ENCODE data around the gene NMNAT2.
"Not testable (repeated sequence)": the region's sequence is repeated elsewhere in the genome, so short reads cannot be mapped to it uniquely, and the experiment has no call there.

Gene NMNAT2

DNA sequence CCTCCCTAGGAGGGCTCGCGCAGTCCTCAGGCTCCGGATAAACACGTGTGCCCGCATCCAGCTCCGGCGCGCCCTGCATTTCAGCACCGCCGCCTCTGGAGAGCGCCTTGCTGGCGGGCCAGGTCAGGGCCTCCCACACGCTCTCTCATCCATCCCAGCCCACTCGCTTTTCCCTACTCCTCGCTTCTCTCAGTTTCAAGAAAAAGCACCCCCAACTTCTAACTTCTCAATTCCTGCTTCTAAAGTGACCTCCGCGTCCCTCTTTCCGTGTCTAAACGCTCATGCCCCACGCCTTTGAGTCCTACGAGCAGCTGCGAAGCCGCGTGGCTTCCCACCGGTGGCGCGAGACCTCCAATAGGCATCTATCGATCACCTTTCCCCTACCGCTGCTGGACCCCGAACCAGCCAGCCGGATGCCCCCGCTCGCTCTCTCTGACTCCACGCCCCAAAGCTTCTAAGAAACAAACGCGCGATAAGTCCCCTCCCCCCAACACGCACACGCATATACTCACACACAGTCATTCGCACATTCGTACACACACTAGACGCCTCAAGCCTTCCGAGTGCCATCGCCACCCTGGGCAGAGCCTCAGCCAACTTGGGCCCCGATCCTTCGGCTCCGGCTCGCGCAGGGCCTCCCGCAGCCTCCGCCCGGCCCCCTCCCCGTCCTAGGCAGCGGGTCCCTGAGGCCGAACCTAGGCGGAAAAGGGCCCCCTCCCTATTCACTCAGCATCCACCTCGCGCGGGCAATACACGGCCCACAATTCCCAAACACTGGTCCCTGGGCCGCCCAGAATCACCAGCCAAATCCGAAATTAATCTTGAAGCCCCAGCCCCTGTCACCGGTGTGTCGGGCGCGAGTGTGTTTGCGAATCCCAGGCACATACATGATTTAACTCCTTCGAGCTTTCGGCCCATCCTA, 1.1 kb downstream of the NMNAT2 start:
- DNase-seq, result peak; percentile 59

DNA sequence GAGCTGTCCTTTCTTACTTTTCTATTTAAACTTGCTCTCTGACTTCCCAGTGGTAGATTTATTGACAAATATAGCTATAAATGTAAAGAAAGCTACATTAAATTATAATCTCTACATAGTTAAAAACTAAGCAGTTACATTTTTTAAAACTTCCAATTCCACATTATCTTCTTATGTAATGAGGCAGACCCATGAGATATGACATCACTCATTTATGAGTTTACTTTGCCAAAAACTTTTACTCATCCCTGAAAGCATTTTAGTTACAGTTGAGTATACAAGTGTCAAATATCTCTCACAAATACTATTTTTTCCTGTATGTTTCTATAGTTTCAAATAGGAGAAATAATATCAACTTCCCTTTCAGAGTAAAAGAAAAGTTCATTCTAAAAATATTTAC, 3.8 kb downstream of the NMNAT2 start:
- no peak for DNase-seq

DNA sequence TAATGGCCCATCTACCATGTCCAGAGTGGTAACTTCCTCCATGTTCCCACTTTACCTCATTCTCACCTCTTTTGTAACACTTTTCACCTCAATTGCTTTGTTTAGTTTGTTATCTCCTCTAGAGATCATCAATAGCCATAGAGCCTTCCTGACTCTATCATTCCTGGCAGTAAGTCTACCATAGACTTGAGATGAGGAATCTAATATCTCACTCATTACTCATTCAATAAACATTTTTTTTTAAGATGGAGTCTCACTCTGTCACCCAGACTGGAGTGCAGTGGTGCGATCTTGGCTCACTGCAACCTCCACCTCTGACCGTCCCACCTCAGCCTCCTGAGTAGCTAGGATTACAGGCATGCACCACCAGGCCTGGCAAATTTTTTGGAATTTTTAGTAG, 7.1 kb downstream of the NMNAT2 start:
- DNase-seq, result no peak

DNA sequence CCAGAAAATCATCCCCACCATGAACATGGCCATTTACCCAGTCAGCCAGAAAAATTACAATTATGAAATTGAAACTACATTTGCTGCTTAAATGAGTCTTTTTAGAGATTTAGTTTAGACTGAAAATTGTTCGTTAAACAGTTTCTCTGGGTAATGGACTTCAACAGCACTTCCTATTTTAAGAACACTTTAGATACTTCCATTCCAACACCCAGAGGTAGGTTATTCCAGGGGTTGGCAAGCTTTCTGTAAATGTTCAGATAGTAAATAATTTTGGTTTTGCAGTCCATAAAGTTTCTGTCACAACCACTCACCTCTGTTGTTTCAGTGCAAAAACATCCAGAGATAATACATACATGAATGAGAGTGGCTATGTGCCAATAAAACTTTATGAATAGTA, 10.2 kb downstream of the NMNAT2 start:
- DNase-seq, result no peak

DNA sequence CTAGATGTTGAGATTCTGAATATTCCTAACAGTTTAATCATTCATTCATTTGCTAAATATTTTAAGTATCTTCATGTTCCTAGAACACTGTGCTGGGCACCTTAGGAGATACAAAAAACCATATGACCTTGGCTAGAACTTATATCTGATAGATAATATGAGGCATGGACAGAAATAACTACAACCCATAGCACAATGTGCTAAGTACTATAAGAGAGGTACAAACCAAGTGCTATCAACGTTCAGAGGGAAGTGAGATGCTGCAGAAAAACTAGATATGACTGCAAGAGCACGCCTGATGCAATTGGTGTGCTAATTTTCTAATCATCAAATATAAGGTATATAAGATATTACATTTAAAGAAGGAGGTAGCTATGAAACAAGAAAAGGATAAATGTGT, 10.7 kb downstream of the NMNAT2 start:
- DNase-seq, result no peak

DNA sequence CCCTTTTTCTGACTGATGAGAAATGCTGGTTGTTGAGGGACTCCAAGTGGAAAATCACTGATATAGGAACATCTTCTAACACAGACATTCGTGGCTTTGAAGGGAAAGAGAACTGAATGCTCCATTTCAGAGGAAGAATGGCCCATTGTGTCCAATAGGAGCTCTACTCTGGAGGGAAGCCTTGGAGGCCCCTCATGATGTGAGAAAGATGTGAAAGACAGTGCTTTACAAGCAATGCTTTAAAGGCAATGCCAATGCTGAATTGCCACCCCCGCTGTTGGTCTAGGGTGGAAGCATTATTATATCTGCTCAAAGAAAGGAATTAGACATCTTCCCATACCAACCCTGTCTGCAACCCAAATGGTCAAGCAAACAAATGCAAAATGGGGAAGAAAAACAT, 13.7 kb downstream of the NMNAT2 start:
- DNase-seq, result no peak

DNA sequence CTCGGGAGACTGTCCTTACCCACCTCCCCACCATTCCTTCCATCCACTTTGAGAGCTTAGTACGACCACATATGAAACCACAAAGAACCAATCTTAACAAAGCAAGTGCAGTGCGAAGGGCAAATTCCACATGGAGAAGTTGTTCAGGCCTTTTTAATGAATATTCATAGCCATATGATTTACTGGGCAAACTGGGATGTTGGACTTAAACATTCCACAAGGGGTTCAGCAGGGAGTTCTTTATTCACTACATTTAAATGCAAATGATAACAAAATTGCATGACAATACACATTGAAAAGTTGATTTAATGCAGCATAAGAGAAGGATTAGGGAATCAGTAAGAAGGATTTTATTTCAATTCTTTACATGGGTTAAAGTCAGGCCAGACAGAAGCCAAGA, 14.7 kb downstream of the NMNAT2 start:
- DNase-seq, result no peak

DNA sequence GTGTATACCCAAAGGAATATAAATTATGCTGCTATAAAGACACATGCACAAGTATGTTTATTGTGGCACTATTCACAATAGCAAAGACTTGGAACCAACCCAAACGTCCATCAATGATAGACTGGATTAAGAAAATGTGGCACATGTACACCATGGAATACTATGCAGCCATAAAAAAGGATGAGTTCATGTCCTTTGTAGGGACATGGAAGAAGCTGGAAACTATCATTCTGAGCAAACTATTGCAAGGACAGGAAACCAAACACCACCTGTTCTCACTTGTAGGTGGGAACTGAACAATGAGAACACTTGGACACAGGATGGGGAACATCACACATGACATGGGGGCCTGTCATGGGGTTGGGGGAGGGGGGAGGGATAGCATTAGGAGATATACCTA, 16.6 kb downstream of the NMNAT2 start:
- DNase-seq, result not testable (repeated sequence)

DNA sequence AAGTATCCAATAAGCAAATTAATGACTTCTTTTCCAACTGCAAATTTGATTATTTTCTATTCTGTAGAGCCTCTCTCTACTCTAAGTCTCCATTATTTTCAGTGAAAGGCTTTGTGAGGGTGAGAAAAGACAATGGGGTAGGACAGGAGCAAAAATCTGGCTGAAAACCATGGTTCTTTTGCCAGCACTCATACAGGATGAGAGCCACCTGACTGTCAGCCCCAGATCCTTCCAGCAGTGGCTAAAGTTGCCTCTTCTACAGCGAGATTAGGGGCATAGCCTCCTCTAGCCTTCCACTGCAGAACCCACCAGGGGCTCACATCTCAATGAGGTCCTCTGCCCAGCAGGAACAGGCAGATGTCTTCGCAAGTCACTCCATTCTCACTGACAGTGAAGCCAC, 23.7 kb downstream of the NMNAT2 start:
- DNase-seq, result no peak

DNA sequence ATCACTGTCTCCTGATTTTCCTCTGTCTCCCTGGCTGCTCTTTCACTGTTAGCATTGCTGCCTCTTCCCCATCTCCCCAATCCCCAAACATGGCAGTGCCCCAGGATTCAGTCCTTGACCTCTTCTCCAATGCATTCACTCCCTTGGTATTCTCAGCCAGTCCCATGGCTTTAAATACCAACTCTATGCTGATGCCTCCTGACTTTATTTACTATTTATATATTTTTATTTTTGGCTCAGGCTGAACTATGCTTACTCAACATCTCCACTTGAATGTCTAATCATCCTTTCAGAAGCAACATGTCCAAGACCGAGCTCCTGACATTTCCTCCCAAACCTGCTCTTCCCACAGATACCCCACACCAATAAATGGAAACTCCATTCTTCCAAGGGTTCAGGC, 26.3 kb downstream of the NMNAT2 start:
- DNase-seq, result no peak

DNA sequence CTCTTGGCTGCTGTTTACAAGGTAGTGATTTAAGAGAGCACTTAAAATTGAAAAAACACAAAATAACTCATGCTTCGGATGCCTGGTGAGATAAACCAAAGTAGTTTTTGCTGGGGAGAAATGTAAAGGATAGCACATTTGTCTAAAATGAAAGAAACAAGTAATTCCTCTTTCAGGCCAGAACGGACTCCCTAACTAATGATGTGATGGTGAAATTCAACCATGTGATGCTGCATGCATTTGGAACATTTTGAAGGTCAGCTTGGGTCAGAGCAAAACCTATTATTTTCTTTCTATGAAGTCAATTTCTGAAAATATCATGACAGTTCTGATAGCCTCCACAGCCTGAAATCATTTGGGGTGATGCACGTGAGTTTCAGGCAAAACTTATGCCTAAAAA, 27.6 kb downstream of the NMNAT2 start:
- DNase-seq, result no peak

DNA sequence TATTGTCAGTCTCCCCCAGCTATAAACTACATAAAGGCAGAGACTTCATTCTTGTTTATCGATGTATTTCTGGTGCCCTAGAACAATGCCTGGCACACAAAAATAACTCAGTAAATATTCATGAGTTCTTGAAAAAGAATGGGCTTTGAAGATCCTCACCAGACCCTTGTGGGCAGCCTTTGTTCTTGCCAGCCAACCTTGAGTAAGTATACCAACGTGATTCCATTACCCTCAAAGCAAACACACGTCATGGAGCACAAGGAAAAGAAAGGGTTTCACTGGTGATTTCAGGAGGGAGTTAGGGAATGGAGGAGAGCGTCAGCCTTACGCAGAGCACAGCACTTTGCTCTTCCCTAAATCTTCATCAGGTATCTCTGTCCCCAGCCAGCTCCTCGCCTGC, 29.4 kb downstream of the NMNAT2 start:
- DNase-seq, result no peak

DNA sequence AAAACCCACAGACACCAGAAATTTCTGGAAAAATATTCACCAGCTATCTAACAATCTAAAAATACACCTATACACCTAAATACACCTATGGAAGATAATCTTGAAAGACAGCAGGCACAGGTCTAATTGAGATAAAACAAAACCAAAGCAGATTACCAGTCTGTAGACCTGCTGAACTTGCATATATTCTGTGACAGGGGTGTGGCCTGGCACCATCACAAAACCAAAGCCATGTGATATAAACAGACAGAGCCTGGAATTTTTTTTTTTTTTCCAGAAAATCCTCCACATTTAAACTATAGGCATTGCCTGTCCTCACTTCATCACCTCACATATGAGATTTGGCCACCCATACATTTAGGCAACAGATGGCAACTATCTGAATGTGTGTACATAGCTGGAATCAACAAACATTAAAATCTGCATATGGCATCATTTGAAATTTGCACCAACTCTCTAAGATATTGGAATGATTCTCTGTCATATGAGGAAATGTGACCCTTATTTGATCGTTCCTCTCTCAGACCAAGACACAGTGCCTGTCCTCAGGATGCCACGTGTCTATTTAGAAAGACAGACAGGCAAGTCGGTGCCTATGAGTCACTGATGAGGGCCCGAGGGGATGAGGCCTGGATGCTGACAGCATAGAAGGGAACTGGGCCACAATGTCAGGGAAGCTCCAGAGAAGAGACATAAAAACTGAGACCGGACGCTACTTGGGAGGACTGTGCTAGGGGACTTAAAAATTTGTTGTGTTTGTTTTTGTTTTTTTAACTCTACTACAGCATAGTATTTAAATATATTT, 32.6 kb downstream of the NMNAT2 start:
- no peak for DNase-seq

DNA sequence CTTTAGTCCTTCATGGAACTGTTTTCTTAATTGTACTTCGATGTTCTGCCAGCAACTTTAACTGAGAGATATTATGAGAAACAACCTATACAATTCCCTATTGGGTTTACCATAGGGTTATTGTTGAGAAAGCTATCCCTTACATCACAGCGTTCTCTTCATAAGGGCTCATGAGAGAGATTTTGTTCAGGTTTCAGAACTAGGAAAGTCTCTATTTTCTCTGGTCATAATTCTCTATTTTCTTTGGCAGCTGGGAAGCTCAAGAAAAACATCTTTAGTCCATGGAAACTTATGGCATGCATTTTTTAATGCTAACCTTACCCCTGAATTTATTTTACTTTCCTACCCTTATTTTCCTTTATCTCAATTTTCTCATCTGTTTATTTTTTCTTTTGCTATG, 38.2 kb downstream of the NMNAT2 start:
- no peak for DNase-seq

DNA sequence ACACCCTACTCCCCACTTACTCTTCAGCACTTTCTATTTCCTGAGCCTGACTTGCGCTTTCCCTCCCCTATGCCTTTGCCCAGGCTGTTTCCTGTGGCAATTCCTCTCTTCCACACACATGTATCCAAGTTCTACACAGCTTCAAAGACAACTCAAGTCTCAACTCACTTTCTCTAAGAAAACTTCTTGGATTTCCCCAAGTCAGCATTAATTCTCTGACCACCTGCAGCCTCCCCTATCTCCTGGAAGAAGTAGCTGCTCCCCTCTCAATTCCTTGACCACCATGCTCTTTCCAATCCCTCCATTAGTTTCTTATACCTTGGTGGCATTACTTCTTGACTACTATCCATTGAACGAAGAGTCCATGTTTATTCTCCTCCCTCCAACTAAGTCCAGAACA, 42.8 kb downstream of the NMNAT2 start:
- DNase-seq, result no peak

DNA sequence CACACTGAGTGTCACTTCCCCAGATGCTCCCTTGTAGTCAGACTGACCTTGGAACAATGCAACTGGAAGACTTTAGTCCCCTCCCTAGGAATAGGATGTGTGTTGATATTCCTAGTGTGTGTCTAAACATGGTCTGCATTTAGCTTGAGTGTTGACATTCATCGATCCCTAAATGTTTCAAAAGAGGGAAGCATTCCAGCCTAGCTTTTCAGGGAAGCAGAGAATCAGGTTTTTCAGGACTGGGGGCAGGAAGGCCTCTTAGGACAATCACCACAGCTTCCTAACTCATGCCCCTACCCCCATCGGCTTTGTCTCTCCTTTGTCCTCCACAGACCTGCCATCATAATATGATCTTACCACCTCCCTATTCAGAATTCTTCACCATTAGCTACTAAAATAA, 43.4 kb downstream of the NMNAT2 start:
- no peak for DNase-seq

DNA sequence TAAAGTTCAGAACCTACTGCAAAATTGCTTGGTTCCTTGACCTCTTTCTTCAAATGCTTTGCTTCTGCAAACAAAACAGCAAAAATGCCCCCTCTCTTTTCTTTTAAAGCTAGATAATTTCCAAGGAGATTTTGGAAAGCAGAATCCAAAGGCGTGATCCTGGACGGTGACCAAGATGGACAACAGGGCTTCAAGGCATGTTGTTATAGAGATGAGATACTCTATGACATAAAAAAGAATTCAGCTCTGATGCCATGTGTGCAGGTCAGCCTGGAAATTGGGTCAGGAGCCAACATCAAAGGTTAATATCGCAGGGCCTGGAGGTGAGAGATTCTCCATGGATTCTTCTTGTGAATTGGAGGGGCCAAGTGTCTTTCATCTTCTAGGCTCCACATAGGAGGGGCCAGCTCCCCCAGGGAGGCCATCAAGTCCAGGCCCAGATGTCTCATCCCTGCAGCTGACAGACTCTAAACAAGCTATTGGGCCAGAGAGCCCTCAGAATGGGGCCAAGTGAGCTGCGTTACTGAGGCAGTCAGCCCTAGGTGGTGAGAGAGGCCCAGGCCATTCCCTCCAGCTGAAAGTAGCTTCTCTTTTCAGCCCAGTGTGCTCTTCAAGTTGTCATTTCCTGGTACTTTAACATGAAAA, 45.5 kb downstream of the NMNAT2 start:
- DNase-seq, result no peak

DNA sequence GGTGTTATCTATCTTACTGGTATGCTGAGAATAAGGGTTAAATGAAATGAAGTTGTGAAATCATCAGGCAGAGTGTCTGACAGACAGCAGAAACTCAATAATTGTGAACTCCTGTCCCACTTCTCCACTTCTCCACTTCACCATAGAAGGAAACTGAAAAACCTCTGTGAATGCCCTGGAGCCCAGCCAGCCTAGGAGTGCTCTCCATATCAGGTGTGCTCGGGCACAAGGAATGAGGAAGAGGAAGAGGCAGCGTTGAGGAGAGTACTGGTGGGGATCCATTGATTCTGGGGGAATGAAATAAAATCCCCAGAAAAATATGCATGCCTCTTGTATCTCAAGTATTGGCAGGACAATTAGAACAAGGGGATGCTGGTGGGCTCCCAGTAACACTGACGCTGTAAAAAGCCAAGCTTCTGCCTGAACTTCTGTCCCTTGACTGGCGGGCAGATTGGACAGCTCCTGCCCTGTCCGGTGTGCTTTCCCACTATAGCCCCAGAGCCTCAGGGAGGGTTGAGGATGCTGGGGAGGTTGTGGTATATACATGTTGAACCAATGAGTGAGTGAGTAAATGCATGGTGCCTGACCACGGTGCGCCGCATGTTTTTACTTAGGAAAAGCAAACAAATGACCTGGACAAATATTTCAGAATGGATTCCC, 47.7 kb downstream of the NMNAT2 start:
- DNase-seq, result peak; percentile 33

DNA sequence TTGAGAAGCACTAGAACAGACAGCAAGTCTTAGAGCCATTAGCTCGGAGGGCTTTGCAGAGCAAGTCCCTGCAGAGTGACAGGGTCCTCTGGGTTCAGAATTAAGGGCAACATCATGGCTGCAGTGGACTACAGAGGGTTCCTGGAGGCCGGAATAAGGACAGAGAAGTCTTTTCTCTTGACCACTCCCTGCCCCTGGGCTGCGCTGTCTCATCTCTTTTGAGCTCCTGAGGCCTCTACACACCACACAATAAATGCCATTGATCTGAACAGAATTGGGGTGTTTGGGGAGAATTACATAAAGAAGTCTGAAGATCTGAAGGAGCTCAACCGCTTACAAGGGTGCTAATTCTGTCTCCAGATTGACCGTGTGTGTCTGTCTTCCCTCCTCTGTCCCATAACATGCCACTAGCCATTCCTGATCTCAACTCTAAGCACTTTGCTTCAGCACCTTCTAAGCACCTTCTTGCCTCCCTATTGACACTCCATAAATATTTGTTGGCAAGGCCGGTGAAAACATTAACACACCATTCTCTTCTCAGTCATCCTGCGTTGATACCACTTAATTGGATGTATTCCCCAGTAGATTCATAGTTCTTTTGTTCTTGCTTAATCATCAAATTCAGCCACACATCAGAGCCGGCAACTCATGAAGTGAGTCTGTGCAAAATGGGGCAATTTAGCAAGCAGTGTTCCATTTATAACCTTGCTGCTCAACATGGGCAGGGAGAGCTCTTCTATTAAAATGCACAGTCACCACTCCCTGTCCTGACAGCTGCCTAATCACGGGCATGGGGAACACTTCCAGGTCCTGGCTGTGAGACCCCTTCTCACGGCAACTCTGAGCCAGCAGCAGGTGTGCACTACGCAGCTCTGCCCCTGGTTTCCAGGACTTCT, 49.7 kb downstream of the NMNAT2 start:
- no peak for DNase-seq

DNA sequence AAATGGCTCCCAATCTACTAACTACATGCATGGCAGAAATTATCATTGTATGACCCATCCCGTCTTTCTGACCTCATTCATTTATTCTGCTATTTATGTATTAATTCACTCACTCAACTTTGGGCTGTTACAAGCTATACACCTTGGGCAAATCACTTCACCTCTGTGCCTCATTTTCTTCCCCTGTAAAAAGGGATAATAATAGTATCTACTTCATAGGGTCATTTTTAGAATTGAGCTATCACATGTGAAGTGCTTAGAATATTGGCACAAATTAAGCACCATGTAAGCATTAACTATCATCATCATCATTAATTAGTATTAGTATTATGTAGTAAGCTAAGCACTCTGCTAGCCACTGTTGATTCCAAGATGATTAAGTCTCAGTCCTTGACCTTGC, 52.1 kb downstream of the NMNAT2 start:
- no peak for DNase-seq

DNA sequence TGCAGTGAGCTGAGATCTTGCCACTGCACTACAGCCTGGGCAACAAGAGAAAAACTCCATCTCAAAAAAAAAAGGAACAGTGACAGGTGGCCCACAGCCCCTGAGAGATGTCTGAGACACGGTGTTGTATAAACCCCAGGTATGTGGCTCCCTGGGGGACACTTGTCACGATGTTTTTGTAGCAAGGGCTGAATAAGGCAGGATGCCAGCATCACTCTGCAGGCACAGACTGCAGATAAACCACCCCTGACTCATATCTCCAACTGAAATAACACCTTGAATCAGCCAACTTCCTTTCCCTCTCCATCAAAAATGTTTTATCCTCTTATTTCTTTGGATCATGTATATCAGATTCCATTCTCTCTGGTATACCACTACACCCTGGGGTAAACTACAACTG, 52.5 kb downstream of the NMNAT2 start:
- DNase-seq, result peak; percentile 41

DNA sequence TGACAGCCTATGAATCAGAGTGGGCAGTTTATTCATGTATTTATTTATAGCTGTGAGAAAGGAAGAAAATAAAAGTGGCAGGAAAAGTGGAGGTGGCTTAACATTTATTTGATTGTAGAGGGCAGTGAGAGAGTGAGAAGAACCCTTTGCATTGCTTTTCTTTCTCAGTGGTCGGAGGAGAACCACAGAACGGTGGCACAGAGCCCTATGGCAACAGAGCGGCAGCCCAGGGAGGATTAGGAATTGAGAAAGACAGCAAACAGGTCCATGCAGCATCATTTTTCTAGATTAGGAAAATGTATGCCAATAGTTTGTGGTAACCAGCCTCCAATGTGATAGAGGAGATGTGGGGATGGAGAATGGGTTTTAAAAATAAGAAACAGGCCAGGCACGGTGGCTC, 53.1 kb downstream of the NMNAT2 start:
- DNase-seq, result no peak
